B cell (primary cell): ENCODE results near the gene DIP2B. TPM values are rescaled to one million over a fixed set of nuclear protein-coding genes. Genes with fewer than 3 reads are reported as not detected.
"Not testable (repeated sequence)": the region's sequence is repeated elsewhere in the genome, so short reads cannot be mapped to it uniquely, and the experiment has no call there.

Experiments
- ATAC-seq: fragments of 200-7000 bp; cut with Tn5 transposase; one replicate; pipeline ENCODE4 v1.10.0; 2021; ENCODE audit warnings: low read depth, mild to moderate bottlenecking, moderate number of reproducible peaks, moderate library complexity
- CTCF ChIA-PET: fragments of 350-600 bp; sonication (Branson Sonifier 250); formaldehyde crosslinking; loops from one replicate; lab custom pipeline; 2021; ENCODE audit warnings: antibody characterized with exemption, inconsistent platforms; lab: Charles Lee
- POLR2A ChIA-PET: fragments of 350-600 bp; sonication (Branson Sonifier 250); formaldehyde crosslinking; loops from one replicate; lab custom pipeline; 2021; ENCODE audit warnings: antibody characterized with exemption; lab: Charles Lee
- DNase-seq: peaks from one replicate; pipeline ENCODE4 v3.0.0; 2013
- H2AFZ ChIP-seq: 2 replicates; pipeline ENCODE4 v1.6.1; 2012; ENCODE audit warnings: mild to moderate bottlenecking, low read depth, low read length; ENCODE audit not compliant: insufficient read depth, poor library complexity, severe bottlenecking
- H3K27ac ChIP-seq, 2 donors: 1 replicate in 1 of 2; 2 replicates in 1 of 2; pipeline ENCODE4 v1.5.1; 2012 to 2013; ENCODE audit warnings: low read length in 2 of 2, mild to moderate bottlenecking in 2 of 2, moderate library complexity in 1 of 2
- H3K27me3 ChIP-seq, 4 experiments: fragments of 200-600 bp in 1 of 4; sonication (generic) in 1 of 4; replicated peaks in 1 of 4; 1 replicate in 2 of 4; 2 replicates in 2 of 4; pipeline versions ENCODE4 v1.6.1 to v1.7.0; 2013 to 2016; ENCODE audit warnings: low read length in 3 of 4, mild to moderate bottlenecking in 2 of 4, mixed read lengths in 1 of 4, moderate library complexity in 1 of 4; ENCODE audit not compliant: insufficient read depth in 4 of 4, control insufficient read depth in 3 of 4; ENCODE audit errors: control extremely low read depth in 1 of 4
- H3K36me3 ChIP-seq, 2 experiments: replicated peaks in 1 of 2; 1 replicate in 1 of 2; 2 replicates in 1 of 2; pipeline versions ENCODE4 v1.6.1 to v1.7.1; 2013; ENCODE audit warnings: low read length in 1 of 2; ENCODE audit not compliant: insufficient read depth in 2 of 2, control insufficient read depth in 1 of 2; ENCODE audit errors: control extremely low read depth in 1 of 2, extremely low read depth in 1 of 2
- H3K4me1 ChIP-seq, 2 donors: fragments of 200-600 bp in 1 of 2; sonication (generic) in 1 of 2; 1 replicate in 1 of 2; 2 replicates in 1 of 2; pipeline versions ENCODE4 v1.5.1 to v1.6.1; 2013 to 2017; ENCODE audit warnings: low read length in 2 of 2; ENCODE audit not compliant: control insufficient read depth in 2 of 2, insufficient read depth in 2 of 2
- H3K4me2 ChIP-seq: replicated peaks from 2 replicates; pipeline ENCODE3; 2012; ENCODE audit warnings: mild to moderate bottlenecking, low read depth, low read length; ENCODE audit not compliant: poor library complexity, severe bottlenecking
- H3K4me3 ChIP-seq, 5 experiments: fragments of 200-600 bp in 1 of 5; sonication (generic) in 1 of 5; 1 replicate in 3 of 5; 2 replicates in 2 of 5; pipeline versions ENCODE4 v1.5.1 to v1.7.0; 2011 to 2016; ENCODE audit warnings: low read length in 4 of 5, mild to moderate bottlenecking in 4 of 5, low read depth in 2 of 5, control low read depth in 1 of 5, moderate library complexity in 1 of 5; ENCODE audit not compliant: insufficient read depth in 1 of 5; ENCODE audit errors: control extremely low read depth in 1 of 5, extremely low read depth in 1 of 5
- H3K79me2 ChIP-seq: fragments of 200-600 bp; sonication (generic); one replicate; pipeline ENCODE4 v1.6.0; 2016; ENCODE audit warnings: low read length; ENCODE audit not compliant: control insufficient read depth, insufficient read depth
- H3K9ac ChIP-seq: fragments of 200-600 bp; sonication (generic); 2 replicates; pipeline ENCODE4 v1.6.1; 2017; ENCODE audit warnings: mild to moderate bottlenecking, low read length, moderate library complexity
- H3K9me3 ChIP-seq, 3 donors: one replicate each; pipeline versions ENCODE4 v1.6.1 to v1.7.1; 2013; ENCODE audit warnings: low read length in 2 of 3; ENCODE audit not compliant: control insufficient read depth in 2 of 3, insufficient read depth in 1 of 3; ENCODE audit errors: control extremely low read depth in 1 of 3
- H4K20me1 ChIP-seq: 2 replicates; pipeline ENCODE4 v1.6.0; 2012; ENCODE audit warnings: mild to moderate bottlenecking, low read length; ENCODE audit not compliant: insufficient read depth, control insufficient read depth, poor library complexity, severe bottlenecking
- H3K27ac Mint-ChIP-seq: one replicate; pipeline ENCODE4 v1.8.0; 2021; ENCODE audit warnings: mixed read lengths
- H3K27me3 Mint-ChIP-seq: one replicate; pipeline ENCODE4 v1.8.0; 2021; ENCODE audit warnings: mixed read lengths
- H3K4me1 Mint-ChIP-seq: one replicate; pipeline ENCODE4 v1.8.0; 2021; ENCODE audit warnings: mixed read lengths
- H3K4me3 Mint-ChIP-seq: one replicate; pipeline ENCODE4 v1.8.0; 2021; ENCODE audit warnings: mixed read lengths
- H3K9me3 Mint-ChIP-seq: one replicate; pipeline ENCODE4 v1.8.0; 2022; ENCODE audit warnings: mixed read lengths; ENCODE audit not compliant: insufficient read depth
- EZH2 ChIP-seq: IDR thresholded peaks from 2 replicates; pipeline ENCODE4 v1.6.1; 2012; ENCODE audit warnings: borderline replicate concordance, low read depth, mild to moderate bottlenecking, moderate library complexity, low read length; ENCODE audit not compliant: insufficient read depth, poor library complexity, severe bottlenecking
- WGBS: methylation state at CpG from one replicate; pipeline ENCODE4 v1.1.5; 2013; ENCODE audit warnings: missing lambda C conversion rate; ENCODE audit not compliant: insufficient coverage; 5-methylcytosine and 5-hydroxymethylcytosine counted together
- intact Hi-C: fragments of 100-400 bp; cut with micrococcal nuclease; formaldehyde crosslinking; loops from one replicate; pipeline ENCODE4 v1.10.0; 2022
- polyA plus RNA-seq: library from polyadenylated mRNA; depleted of rRNA; stranded (reverse); fragments of >200 nt; gene quantifications from 2 replicates; pipeline ENCODE4 v1.2.3, GENCODE V29; 2012
- total RNA-seq, 2 donors: library from RNA; stranded (reverse); fragments of 120-200 nt in 1 of 2; gene quantifications; 1 replicate in 1 of 2; 2 replicates in 1 of 2; pipeline versions ENCODE4 v1.2.3 to v1.2.4, GENCODE V29; 2013 to 2022
- TF ChIP-seq, protein P1 (sequence below): fragments of 200-600 bp; IDR thresholded peaks from one replicate; pipeline ENCODE4 v1.8.0; 2022; ENCODE audit warnings: antibody characterized with exemption, mild to moderate bottlenecking

Gene DIP2B
- total and polyA plus RNA-seq, 2 donors (not counting 1 experiment from before 2014, with no cell fraction given): 16.4 to 38.8 TPM

DNA sequence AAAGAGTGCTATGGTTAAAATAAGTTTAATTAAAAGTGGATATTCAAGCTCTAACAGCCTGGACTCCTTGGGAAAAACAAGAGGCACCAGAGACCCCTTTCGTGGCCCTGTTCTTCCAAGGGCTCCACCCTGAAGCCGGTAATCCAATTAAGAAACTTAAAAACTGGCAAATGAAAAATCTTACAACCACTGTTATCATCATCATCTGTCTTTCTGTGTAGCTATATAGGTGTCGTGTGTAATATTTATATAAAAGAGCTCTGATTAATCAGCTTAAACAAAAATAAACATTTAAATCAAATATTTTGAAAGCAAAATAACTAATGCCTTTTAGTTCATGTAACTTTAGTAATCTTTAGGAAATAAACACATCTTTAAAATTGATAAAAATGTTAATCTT is 263.6 kb downstream of the DIP2B start:
- DNase-seq: no peak
- Mint-ChIP-seq H3K4me1 (peaks cover 20% of the 10 kb centered on the region), H3K27me3 (no peaks in the 10 kb centered on the region), H3K4me3 (no peak overlapping the region), H3K9me3 (peaks cover 6% of the 10 kb centered on the region), H3K27ac (no peak overlapping the region)
- ATAC-seq: no peak
- Histone ChIP-seq H3K27ac (no peak overlapping the region), H4K20me1 (peaks cover 38% of the 10 kb centered on the region), H3K4me3 (no peak overlapping the region), H3K4me1 (peaks cover 10 to 14% of the 10 kb centered on the region in 2 donors), H3K4me2 (no peak overlapping the region), H2AFZ (no peak overlapping the region), H3K79me2 (peaks cover 65% of the 10 kb centered on the region), H3K9me3 (peaks cover 0 to 10% (median 0%) of the 10 kb centered on the region in 3 donors), H3K9ac (no peak overlapping the region), H3K27me3 (no peaks in the 10 kb centered on the region), H3K36me3 (peaks cover 1 to 8% of the 10 kb centered on the region in 2 experiments)
- no CpG with 5 or more reads among the region's 3 CpGs for WGBS
- POLR2A ChIA-PET: no interaction called here
- intact Hi-C loops: loop anchor here (10.0 kb wide), 2 partner anchors 476 to 556 kb away; partner anchors contain the start of gene BIN2
- CTCF ChIA-PET: interaction anchor here (0.7 to 6.5 kb wide), 3 partner anchors 9 to 479 kb away, joined by 3 to 102 read pairs (median 3); no protein-coding TSS in a partner anchor
- TF ChIP-seq EZH2: no peak
- TF ChIP-seq, protein P1, sequence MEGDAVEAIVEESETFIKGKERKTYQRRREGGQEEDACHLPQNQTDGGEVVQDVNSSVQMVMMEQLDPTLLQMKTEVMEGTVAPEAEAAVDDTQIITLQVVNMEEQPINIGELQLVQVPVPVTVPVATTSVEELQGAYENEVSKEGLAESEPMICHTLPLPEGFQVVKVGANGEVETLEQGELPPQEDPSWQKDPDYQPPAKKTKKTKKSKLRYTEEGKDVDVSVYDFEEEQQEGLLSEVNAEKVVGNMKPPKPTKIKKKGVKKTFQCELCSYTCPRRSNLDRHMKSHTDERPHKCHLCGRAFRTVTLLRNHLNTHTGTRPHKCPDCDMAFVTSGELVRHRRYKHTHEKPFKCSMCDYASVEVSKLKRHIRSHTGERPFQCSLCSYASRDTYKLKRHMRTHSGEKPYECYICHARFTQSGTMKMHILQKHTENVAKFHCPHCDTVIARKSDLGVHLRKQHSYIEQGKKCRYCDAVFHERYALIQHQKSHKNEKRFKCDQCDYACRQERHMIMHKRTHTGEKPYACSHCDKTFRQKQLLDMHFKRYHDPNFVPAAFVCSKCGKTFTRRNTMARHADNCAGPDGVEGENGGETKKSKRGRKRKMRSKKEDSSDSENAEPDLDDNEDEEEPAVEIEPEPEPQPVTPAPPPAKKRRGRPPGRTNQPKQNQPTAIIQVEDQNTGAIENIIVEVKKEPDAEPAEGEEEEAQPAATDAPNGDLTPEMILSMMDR: no peak

DNA sequence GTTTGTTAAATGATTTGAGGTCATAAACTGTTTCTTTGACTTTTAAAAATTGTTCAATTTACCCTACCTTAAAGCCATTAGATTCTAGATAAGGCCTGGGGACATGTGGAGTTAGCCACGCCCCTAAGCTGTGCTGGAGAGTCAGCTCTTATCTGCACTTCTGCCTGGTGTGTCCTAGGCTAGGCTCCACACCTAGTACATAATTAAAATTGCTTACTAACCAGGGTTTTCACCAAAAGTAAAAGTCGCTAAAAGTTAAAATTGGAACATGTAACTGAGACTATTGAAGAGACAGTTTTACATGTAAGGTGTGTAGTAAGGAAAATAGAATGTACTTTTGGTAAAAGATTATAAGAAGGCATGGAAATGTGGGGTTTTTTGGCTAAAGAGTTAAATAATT is 264.0 kb downstream of the DIP2B start:
- H3K4me2 ChIP-seq, H3K9ac ChIP-seq, H3K27me3 Mint-ChIP-seq, H3K9me3 Mint-ChIP-seq, POLR2A ChIA-PET, H3K4me3 ChIP-seq, H3K27me3 ChIP-seq, H2AFZ ChIP-seq, H3K27ac ChIP-seq, H3K4me3 Mint-ChIP-seq, H3K27ac Mint-ChIP-seq, DNase-seq, ATAC-seq, H3K36me3 ChIP-seq: not testable (repeated sequence)
- H3K4me1 Mint-ChIP-seq: peaks cover 17% of the 10 kb centered on the region
- Histone ChIP-seq H4K20me1 (peaks cover 38% of the 10 kb centered on the region), H3K79me2 (peaks cover 68% of the 10 kb centered on the region), H3K4me1 (peaks cover 10 to 14% of the 10 kb centered on the region in 2 donors), H3K9me3 (peaks cover 0 to 10% (median 0%) of the 10 kb centered on the region in 3 donors)
- CTCF ChIA-PET: interaction anchor here (0.9 to 6.5 kb wide), 2 partner anchors 9 to 218 kb away, joined by 3 to 102 read pairs; no protein-coding TSS in a partner anchor
- no CpG with 5 or more reads among the region's 2 CpGs for WGBS
- intact Hi-C loops: loop anchor here (10.0 kb wide), 2 partner anchors 476 to 556 kb away; partner anchors contain the start of gene BIN2
